GM10248 (cell line): ENCODE data around the gene COMMD7.

Experiments used
- CTCF ChIA-PET: fragments of 300-600 bp; sonication (Branson Sonifier 250); formaldehyde crosslinking; extraction: SDS; loops from one replicate; lab custom pipeline; 2021; ENCODE audit warnings: antibody characterized with exemption; lab: Yijun Ruan, JAX
- POLR2A ChIA-PET: fragments of 350-650 bp; sonication (Branson Sonifier 250); formaldehyde crosslinking; extraction: SDS; loops from one replicate; lab custom pipeline; 2020; ENCODE audit warnings: antibody characterized with exemption; lab: Yijun Ruan, JAX
- DNase-seq: peaks from one replicate; pipeline ENCODE4 v3.0.0; 2012; ENCODE audit errors: extremely low spot score
- CTCF ChIP-seq: IDR thresholded peaks from 2 replicates; pipeline ENCODE4 v1.5.1; 2012; ENCODE audit warnings: mild to moderate bottlenecking, low read depth; ENCODE audit errors: extremely low read depth, missing control alignments, control extremely low read depth

COMMD7 gene

GRCh38 chr20:32652739-32653526 is 90.3 kb downstream of the COMMD7 start:
- POLR2A ChIA-PET: no interaction called here

More at GRCh38 chr20:32652739-32653526, 90.3 kb downstream of the COMMD7 start:
- CTCF ChIA-PET: interaction anchor here (0.6 to 7.4 kb wide), 30 partner anchors 8 to 622 kb away, joined by 3 to 171 read pairs (median 4); partner anchors contain the start of gene C20orf203
- peak; percentile 95 for TF ChIP-seq CTCF
- peak; percentile 88 for DNase-seq
